T1000 (cell line): Measurements from ENCODE around the gene TMEM26.
"Not testable (repeated sequence)": the region's sequence is repeated elsewhere in the genome, so short reads cannot be mapped to it uniquely, and the experiment has no call there.

Experiments
- DNase-seq: peaks from one replicate; lab custom pipeline; 2025; ENCODE audit warnings: mixed read lengths; lab: John Stamatoyannopoulos, UW

Gene TMEM26

GRCh38 chr10:61398366-61399129 is 54.6 kb downstream of the TMEM26 start:
- no peak for DNase-seq

GRCh38 chr10:61397175-61397986 is 55.8 kb downstream of the TMEM26 start:
- DNase-seq = no peak

- no peak for DNase-seq
Observed at GRCh38 chr10:61391281-61391680, 61.9 kb downstream of the TMEM26 start.

- no peak for DNase-seq
Observed at GRCh38 chr10:61390851-61391250, 62.3 kb downstream of the TMEM26 start.

GRCh38 chr10:61389887-61390286 is 63.3 kb downstream of the TMEM26 start:
- DNase-seq = no peak

GRCh38 chr10:61388986-61389385 is 64.2 kb downstream of the TMEM26 start:
- DNase-seq = not testable (repeated sequence)

GRCh38 chr10:61385231-61386001 is 67.8 kb downstream of the TMEM26 start:
- DNase-seq = no peak

GRCh38 chr10:61381153-61381552 is 72.0 kb downstream of the TMEM26 start:
- not testable (repeated sequence) for DNase-seq

GRCh38 chr10:61378865-61379264 is 74.3 kb downstream of the TMEM26 start:
- DNase-seq = no peak

- no peak for DNase-seq
Observed at GRCh38 chr10:61376908-61377368, 76.2 kb downstream of the TMEM26 start.

GRCh38 chr10:61376377-61376776 is 76.8 kb downstream of the TMEM26 start:
- no peak for DNase-seq

GRCh38 chr10:61366365-61366764 is 86.8 kb downstream of the TMEM26 start:
- no peak for DNase-seq

- no peak for DNase-seq
Observed at GRCh38 chr10:61364619-61365018, 88.6 kb downstream of the TMEM26 start.

GRCh38 chr10:61363006-61363405 is 90.2 kb downstream of the TMEM26 start:
- DNase-seq = no peak

GRCh38 chr10:61359452-61359851 is 93.7 kb downstream of the TMEM26 start:
- no peak for DNase-seq

GRCh38 chr10:61357687-61358086 is 95.5 kb downstream of the TMEM26 start:
- DNase-seq = no peak
